OCI-LY1 (cell line): Measurements from ENCODE around the gene PIK3CA.

Experiments used
- H2AFZ ChIP-seq: fragments of 200-600 bp; sonication (generic), shearing (Covaris generic); 2 replicates; pipeline ENCODE4 v1.6.0; 2014; ENCODE audit warnings: antibody characterized with exemption, mild to moderate bottlenecking, low read length
- H3F3A ChIP-seq: fragments of 200-600 bp; sonication (generic), shearing (Covaris generic); 2 replicates; pipeline ENCODE4 v1.6.0; 2014; ENCODE audit warnings: mild to moderate bottlenecking, antibody characterized with exemption, low read length, moderate library complexity; ENCODE audit not compliant: insufficient read depth
- H3K27ac ChIP-seq: fragments of 200-600 bp; sonication (generic); 2 replicates; pipeline ENCODE4 v1.5.1; 2014; ENCODE audit warnings: low read length, mixed run types, mild to moderate bottlenecking, low read depth; ENCODE audit not compliant: poor library complexity, severe bottlenecking
- H3K27me3 ChIP-seq: fragments of 200-600 bp; sonication (generic); 2 replicates; pipeline ENCODE4 v1.6.0; 2014; ENCODE audit warnings: antibody characterized with exemption, mild to moderate bottlenecking, low read length, moderate library complexity; ENCODE audit not compliant: insufficient read depth
- H3K36me3 ChIP-seq: fragments of 200-600 bp; sonication (generic); 2 replicates; pipeline ENCODE4 v1.6.1; 2014; ENCODE audit warnings: mild to moderate bottlenecking, antibody characterized with exemption, low read length, moderate library complexity, mixed read lengths; ENCODE audit not compliant: insufficient read depth
- H3K4me1 ChIP-seq: fragments of 200-600 bp; sonication (generic); 2 replicates; pipeline ENCODE4 v1.5.1; 2014; ENCODE audit warnings: mild to moderate bottlenecking, low read length, moderate library complexity; ENCODE audit not compliant: insufficient read depth, severe bottlenecking
- H3K4me2 ChIP-seq: fragments of 200-600 bp; sonication (generic), shearing (Covaris generic); 2 replicates; pipeline ENCODE4 v1.6.1; 2014; ENCODE audit warnings: low read length
- H3K4me3 ChIP-seq: fragments of 200-600 bp; sonication (generic); 2 replicates; pipeline ENCODE4 v1.5.1; 2014; ENCODE audit warnings: low read length, low read depth, mild to moderate bottlenecking, mixed read lengths; ENCODE audit not compliant: poor library complexity, severe bottlenecking
- H3K79me2 ChIP-seq: fragments of 200-600 bp; shearing (Covaris generic); 2 replicates; pipeline ENCODE4 v1.6.1; 2016; ENCODE audit warnings: mixed run types, low read length, mixed read lengths; ENCODE audit not compliant: insufficient read depth
- H3K9ac ChIP-seq: fragments of 200-600 bp; sonication (generic), shearing (Covaris generic); 2 replicates; pipeline ENCODE4 v1.6.1; 2014; ENCODE audit warnings: mild to moderate bottlenecking, low read length, mixed read lengths
- H3K9me2 ChIP-seq: fragments of 200-600 bp; sonication (generic), shearing (Covaris generic); 2 replicates; pipeline ENCODE4 v1.6.1; 2014; ENCODE audit warnings: low read depth, mild to moderate bottlenecking, low read length, mixed read lengths
- H3K9me3 ChIP-seq: fragments of 200-600 bp; shearing (Covaris generic); 2 replicates; pipeline ENCODE4 v1.6.1; 2014; ENCODE audit warnings: low read length, mixed read lengths
- H4K20me1 ChIP-seq: fragments of 200-600 bp; sonication (generic), shearing (Covaris generic); 2 replicates; pipeline ENCODE4 v1.6.0; 2016; ENCODE audit warnings: mild to moderate bottlenecking, low read length; ENCODE audit not compliant: insufficient read depth
- EZH2 ChIP-seq: fragments of 200-600 bp; sonication (generic), shearing (Covaris generic); IDR thresholded peaks from 2 replicates; pipeline ENCODE4 v1.8.0; 2017; ENCODE audit warnings: borderline replicate concordance, mixed run types, mild to moderate bottlenecking, antibody characterized with exemption, low read length, moderate library complexity, mixed read lengths
- TF ChIP-seq, protein P1 (sequence below): fragments of 200-600 bp; sonication (generic), shearing (Covaris generic); IDR thresholded peaks from 2 replicates; pipeline ENCODE4 v1.5.1; 2017; ENCODE audit warnings: mild to moderate bottlenecking, antibody characterized with exemption, low read length, moderate library complexity, mixed read lengths

Gene PIK3CA

DNA sequence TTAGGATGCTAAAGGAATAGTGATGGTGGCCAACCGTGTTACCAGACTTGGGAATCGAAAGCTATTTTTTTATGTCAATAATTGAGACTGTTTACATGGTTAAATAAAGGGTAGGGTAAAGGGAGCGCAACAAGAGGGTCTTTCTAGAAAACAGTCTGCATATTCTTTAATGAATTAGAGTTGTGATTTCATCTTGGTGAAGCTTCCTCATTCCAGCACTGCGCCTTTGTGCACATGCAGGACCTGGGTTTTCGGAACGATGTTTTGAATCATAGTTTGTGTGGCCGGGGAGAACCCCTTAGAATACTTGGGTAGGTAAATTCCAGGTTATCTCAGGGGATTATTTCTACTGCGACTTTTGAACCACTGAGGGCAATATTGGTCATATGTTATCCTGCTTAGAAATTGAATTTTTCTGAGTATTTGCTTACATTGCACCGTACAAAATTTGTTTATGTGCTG is 1.3 kb downstream of the PIK3CA start:
- TF ChIP-seq EZH2, result no peak
- TF ChIP-seq, protein P1, sequence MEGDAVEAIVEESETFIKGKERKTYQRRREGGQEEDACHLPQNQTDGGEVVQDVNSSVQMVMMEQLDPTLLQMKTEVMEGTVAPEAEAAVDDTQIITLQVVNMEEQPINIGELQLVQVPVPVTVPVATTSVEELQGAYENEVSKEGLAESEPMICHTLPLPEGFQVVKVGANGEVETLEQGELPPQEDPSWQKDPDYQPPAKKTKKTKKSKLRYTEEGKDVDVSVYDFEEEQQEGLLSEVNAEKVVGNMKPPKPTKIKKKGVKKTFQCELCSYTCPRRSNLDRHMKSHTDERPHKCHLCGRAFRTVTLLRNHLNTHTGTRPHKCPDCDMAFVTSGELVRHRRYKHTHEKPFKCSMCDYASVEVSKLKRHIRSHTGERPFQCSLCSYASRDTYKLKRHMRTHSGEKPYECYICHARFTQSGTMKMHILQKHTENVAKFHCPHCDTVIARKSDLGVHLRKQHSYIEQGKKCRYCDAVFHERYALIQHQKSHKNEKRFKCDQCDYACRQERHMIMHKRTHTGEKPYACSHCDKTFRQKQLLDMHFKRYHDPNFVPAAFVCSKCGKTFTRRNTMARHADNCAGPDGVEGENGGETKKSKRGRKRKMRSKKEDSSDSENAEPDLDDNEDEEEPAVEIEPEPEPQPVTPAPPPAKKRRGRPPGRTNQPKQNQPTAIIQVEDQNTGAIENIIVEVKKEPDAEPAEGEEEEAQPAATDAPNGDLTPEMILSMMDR, result no peak
- Histone ChIP-seq H3K27me3 (no peaks in the 10 kb centered on the region), H3K9me3 (no peaks in the 10 kb centered on the region), H3F3A (no peaks in the 10 kb centered on the region), H3K4me2 (peak overlapping the region; percentile 95), H3K4me3 (peak overlapping the region; percentile 78), H4K20me1 (no peaks in the 10 kb centered on the region), H2AFZ (no peak overlapping the region), H3K4me1 (peaks cover 31% of the 10 kb centered on the region), H3K9me2 (no peaks in the 10 kb centered on the region), H3K9ac (peak overlapping the region; percentile 82), H3K36me3 (no peaks in the 10 kb centered on the region), H3K27ac (peak overlapping the region; percentile 70), H3K79me2 (peaks cover 53% of the 10 kb centered on the region)

DNA sequence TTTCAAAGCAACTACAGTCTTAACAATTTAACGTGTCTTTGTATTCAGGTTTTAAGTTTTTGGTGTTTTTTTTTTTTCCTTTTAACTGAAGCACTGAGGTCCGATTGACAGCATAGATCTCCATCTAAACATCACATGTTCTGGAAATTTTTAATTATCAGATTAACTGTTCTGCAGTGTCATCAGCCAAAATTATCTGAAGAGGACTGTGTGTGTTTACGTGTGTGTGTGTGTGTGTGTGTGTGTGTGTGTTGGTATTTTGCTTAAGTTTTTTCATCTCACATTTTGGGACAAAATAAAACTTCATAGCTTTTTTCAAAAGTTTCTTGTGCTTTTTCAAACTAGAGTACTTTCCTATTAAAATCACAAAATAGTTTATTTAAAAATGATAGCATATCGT is 1.8 kb downstream of the PIK3CA start:
- peaks cover 31% of the 10 kb centered on the region for H3K4me1 ChIP-seq
- TF ChIP-seq, protein P1, result no peak
- TF ChIP-seq EZH2, result no peak
- H3K36me3 ChIP-seq, result no peaks in the 10 kb centered on the region
- H3K4me2 ChIP-seq, result peak overlapping the region; percentile 95
- no peaks in the 10 kb centered on the region for H4K20me1 ChIP-seq
- H3F3A ChIP-seq, result no peaks in the 10 kb centered on the region
- peaks cover 58% of the 10 kb centered on the region for H3K79me2 ChIP-seq
- H3K9ac ChIP-seq, result peak overlapping the region; percentile 82
- peak overlapping the region; percentile 70 for H3K27ac ChIP-seq
- H2AFZ ChIP-seq, result no peak overlapping the region
- H3K4me3 ChIP-seq, result peak overlapping the region; percentile 78
- no peaks in the 10 kb centered on the region for H3K9me2 ChIP-seq
- no peaks in the 10 kb centered on the region for H3K9me3 ChIP-seq
- no peaks in the 10 kb centered on the region for H3K27me3 ChIP-seq

DNA sequence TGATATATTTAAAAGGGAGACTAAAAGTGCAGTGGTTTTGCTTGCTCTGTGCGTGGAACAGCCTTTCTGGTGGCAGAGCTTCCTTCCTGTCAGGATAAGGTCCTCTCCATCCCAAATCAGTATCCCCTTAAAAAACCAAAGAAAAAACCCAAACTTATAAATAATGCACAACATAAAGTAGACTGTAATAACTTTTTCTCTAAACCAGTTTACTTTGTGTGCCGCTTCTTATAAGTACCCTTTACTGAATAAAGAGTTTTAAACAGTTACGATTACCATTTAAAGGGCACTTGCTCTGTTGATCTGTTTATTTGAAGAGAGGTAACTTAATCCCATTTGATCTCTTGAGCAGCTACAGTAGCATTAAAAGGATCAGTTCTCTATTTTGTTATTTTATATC is 2.5 kb downstream of the PIK3CA start:
- H3K79me2 ChIP-seq, result peaks cover 61% of the 10 kb centered on the region

More for the DNA sequence above, 2.5 kb downstream of the PIK3CA start:
- Histone ChIP-seq H3F3A (no peaks in the 10 kb centered on the region), H3K27me3 (no peaks in the 10 kb centered on the region), H3K9ac (no peak overlapping the region; the same call in 1 of the 2 replicates), H3K27ac (no peak overlapping the region), H2AFZ (no peak overlapping the region), H3K4me3 (peak overlapping the region; percentile 78), H3K4me2 (peak overlapping the region; percentile 95), H3K9me2 (no peaks in the 10 kb centered on the region), H3K4me1 (peaks cover 31% of the 10 kb centered on the region), H3K36me3 (no peaks in the 10 kb centered on the region), H4K20me1 (no peaks in the 10 kb centered on the region), H3K9me3 (no peaks in the 10 kb centered on the region)
- TF ChIP-seq, protein P1, result no peak
